HEK293 (cell line): ENCODE measurements around the gene ARID5A.

Experiments
- CTCF ChIA-PET: fragments of 350-600 bp; formaldehyde crosslinking; extraction: SDS; loops from one replicate; lab custom pipeline; 2021; ENCODE audit warnings: antibody characterized with exemption; lab: Yijun Ruan, JAX
- POLR2A ChIA-PET: fragments of 300-600 bp; formaldehyde crosslinking; extraction: SDS; loops from one replicate; lab custom pipeline; 2020; ENCODE audit warnings: antibody characterized with exemption, inconsistent platforms; lab: Yijun Ruan, JAX
- H3K27ac ChIP-seq: fragments of 200-500 bp; sonication (Bioruptor generic); 2 replicates; pipeline ENCODE4 v1.5.1; 2014; ENCODE audit warnings: low read depth, low read length, control low read depth, inconsistent platforms; ENCODE audit errors: extremely low read depth
- H3K36me3 ChIP-seq, 2 experiments: fragments of 200-500 bp in 1 of 2; sonication (Bioruptor generic) in 1 of 2; 1 replicate in 1 of 2; 2 replicates in 1 of 2; pipeline ENCODE4 v1.5.1; 2014 to 2017; ENCODE audit warnings: inconsistent platforms in 2 of 2, low read length in 2 of 2; ENCODE audit not compliant: control insufficient read depth in 2 of 2, insufficient read depth in 1 of 2
- H3K4me1 ChIP-seq: fragments of 200-500 bp; sonication (Bioruptor generic); 2 replicates; pipeline ENCODE4 v1.5.1; 2014; ENCODE audit warnings: mild to moderate bottlenecking, low read length, inconsistent platforms; ENCODE audit not compliant: control insufficient read depth, insufficient read depth
- H3K4me3 ChIP-seq: 2 replicates; pipeline ENCODE4 v1.5.1; 2011; ENCODE audit warnings: low read depth, mild to moderate bottlenecking, control low read depth, low read length, moderate library complexity
- H3K9me3 ChIP-seq: fragments of 200-500 bp; sonication (Bioruptor generic); 2 replicates; pipeline ENCODE4 v1.5.1; 2014; ENCODE audit warnings: low read depth, low read length, inconsistent platforms; ENCODE audit not compliant: control insufficient read depth, insufficient read depth
- ELK4 ChIP-seq: IDR thresholded peaks from 2 replicates; pipeline ENCODE4 v1.6.1; 2011; ENCODE audit warnings: mild to moderate bottlenecking, low read depth, low read length, borderline replicate concordance
- GLIS1 ChIP-seq: fragments of 450-650 bp; formaldehyde crosslinking; IDR thresholded peaks from 2 replicates; pipeline ENCODE4 v1.5.1; 2016; ENCODE audit warnings: missing biosample characterization, missing genetic modification characterization
- GLIS2 ChIP-seq: fragments of 450-650 bp; formaldehyde crosslinking; IDR thresholded peaks from 2 replicates; pipeline ENCODE4 v1.5.1; 2016; ENCODE audit warnings: missing biosample characterization, missing genetic modification characterization
- KLF1 ChIP-seq: fragments of 450-650 bp; formaldehyde crosslinking; IDR thresholded peaks from 2 replicates; pipeline ENCODE4 v1.5.1; 2016; ENCODE audit warnings: missing biosample characterization, missing genetic modification characterization
- KLF7 ChIP-seq: fragments of 450-650 bp; formaldehyde crosslinking; IDR thresholded peaks from 2 replicates; pipeline ENCODE4 v1.5.1; 2016; ENCODE audit warnings: missing biosample characterization, missing genetic modification characterization, borderline replicate concordance
- ZBTB11 ChIP-seq: fragments of 450-650 bp; formaldehyde crosslinking; conservative IDR thresholded peaks from 2 replicates; pipeline ENCODE4 v1.5.1; 2016; ENCODE audit warnings: low read depth, missing biosample characterization, missing genetic modification characterization
- ZBTB21 ChIP-seq: fragments of 450-650 bp; formaldehyde crosslinking; IDR thresholded peaks from 2 replicates; pipeline ENCODE4 v1.5.1; 2017; ENCODE audit warnings: missing biosample characterization, missing genetic modification characterization
- ZFP69B ChIP-seq: fragments of 450-650 bp; formaldehyde crosslinking; IDR thresholded peaks from 2 replicates; pipeline ENCODE4 v1.5.1; 2016; ENCODE audit warnings: missing biosample characterization, missing genetic modification characterization
- ZIC2 ChIP-seq: fragments of 450-650 bp; formaldehyde crosslinking; IDR thresholded peaks from 2 replicates; pipeline ENCODE4 v1.5.1; 2016; ENCODE audit warnings: missing biosample characterization, missing genetic modification characterization
- ZNF146 ChIP-seq: fragments of 450-650 bp; formaldehyde crosslinking; IDR thresholded peaks from 2 replicates; pipeline ENCODE4 v1.5.1; 2016; ENCODE audit warnings: missing biosample characterization, missing genetic modification characterization
- ZNF18 ChIP-seq: fragments of 450-650 bp; formaldehyde crosslinking; IDR thresholded peaks from 2 replicates; pipeline ENCODE4 v1.5.1; 2016; ENCODE audit warnings: missing biosample characterization, missing genetic modification characterization
- ZNF302 ChIP-seq: fragments of 450-650 bp; formaldehyde crosslinking; IDR thresholded peaks from 2 replicates; pipeline ENCODE4 v1.5.1; 2016; ENCODE audit warnings: missing biosample characterization, missing genetic modification characterization, low read depth
- ZNF324 ChIP-seq: fragments of 450-650 bp; formaldehyde crosslinking; IDR thresholded peaks from 2 replicates; pipeline ENCODE4 v1.5.1; 2016; ENCODE audit warnings: missing biosample characterization, missing genetic modification characterization
- ZNF335 ChIP-seq: fragments of 450-650 bp; formaldehyde crosslinking; conservative IDR thresholded peaks from 2 replicates; pipeline ENCODE4 v1.5.1; 2016; ENCODE audit warnings: missing biosample characterization, missing genetic modification characterization
- ZNF341 ChIP-seq: fragments of 450-650 bp; formaldehyde crosslinking; IDR thresholded peaks from 2 replicates; pipeline ENCODE4; 2016; ENCODE audit warnings: low read depth, missing biosample characterization, missing genetic modification characterization
- ZNF600 ChIP-seq: fragments of 450-650 bp; formaldehyde crosslinking; IDR thresholded peaks from 2 replicates; pipeline ENCODE4 v1.5.1; 2016; ENCODE audit warnings: missing biosample characterization, missing genetic modification characterization
- ZNF645 ChIP-seq: fragments of 450-650 bp; formaldehyde crosslinking; IDR thresholded peaks from 2 replicates; pipeline ENCODE4; 2016; ENCODE audit warnings: missing biosample characterization, missing genetic modification characterization
- ZNF768 ChIP-seq: fragments of 450-650 bp; formaldehyde crosslinking; IDR thresholded peaks from 2 replicates; pipeline ENCODE4 v1.5.1; 2018; ENCODE audit warnings: missing biosample characterization, mild to moderate bottlenecking, missing genetic modification characterization

ARID5A gene

GRCh38 chr2:96532641-96533291 lies 3.8 kb upstream of the ARID5A start:
- H3K27ac ChIP-seq: peak overlapping the region; percentile 63
- TF ChIP-seq ZNF324 (tag by site-specific recombination) (no peak), ZNF600 (tag by site-specific recombination) (peak; percentile 27; the same call in 1 of the 2 replicates)
- peaks cover 36% of the 10 kb centered on the region for H3K4me1 ChIP-seq
- POLR2A ChIA-PET: interaction anchor here (1.0 kb wide), 1 partner anchor 325 kb away, joined by 3 read pairs; the partner anchor contains the start of gene STARD7
- no peaks in the 10 kb centered on the region for H3K36me3 ChIP-seq
- H3K9me3 ChIP-seq: no peaks in the 10 kb centered on the region
- CTCF ChIA-PET: interaction anchor here (1.0 to 4.9 kb wide), 7 partner anchors 12 to 540 kb away, joined by 3 to 27 read pairs (median 4); partner anchors contain the start of genes CIAO1 and TMEM127
- H3K4me3 ChIP-seq: no peak overlapping the region

GRCh38 chr2:96533292-96534073 lies 3.1 kb upstream of the ARID5A start:
- H3K27ac ChIP-seq: peak overlapping the region; percentile 27
- ChIA-PET CTCF (interaction anchor here (0.8 to 4.9 kb wide), 9 partner anchors 21 to 541 kb away, joined by 3 to 27 read pairs (median 4); partner anchors contain the start of genes CIAO1 and TMEM127), POLR2A (no interaction called here)
- H3K36me3 ChIP-seq: no peaks in the 10 kb centered on the region
- peaks cover 36% of the 10 kb centered on the region for H3K4me1 ChIP-seq
- H3K4me3 ChIP-seq: no peak overlapping the region
- TF ChIP-seq KLF7 (tag by site-specific recombination): peak; percentile 22; the same call in 1 of the 2 replicates
- no peak for TF ChIP-seq ZFP69B (tag by site-specific recombination)
- peak; percentile 37 for TF ChIP-seq GLIS1
- TF ChIP-seq ZBTB11 (tag by site-specific recombination): 0 out of 2 replicates have a peak, but pooled peaks have one; percentile 13
- TF ChIP-seq ZNF335: peak; percentile 71
- peak; percentile 74 for TF ChIP-seq ZNF341
- TF ChIP-seq ZNF768: peak; percentile 93
- peak; percentile 14; the same call in 1 of the 2 replicates for TF ChIP-seq GLIS2 (tag by site-specific recombination)
- peak; percentile 28; the same call in 1 of the 2 replicates for TF ChIP-seq ZIC2
- no peak for TF ChIP-seq ZNF302 (tag by site-specific recombination)
- 0 out of 2 replicates have a peak, but pooled peaks have one; percentile 8 for TF ChIP-seq KLF1 (tag by site-specific recombination)
- TF ChIP-seq ZNF18 (tag by site-specific recombination): no peak
- no peak for TF ChIP-seq ZBTB21 (tag by site-specific recombination)
- no peak for TF ChIP-seq ZNF146
- no peak for TF ChIP-seq ELK4
- no peak for TF ChIP-seq ZNF645 (tag by site-specific recombination)
- H3K9me3 ChIP-seq: no peaks in the 10 kb centered on the region
